HL-60 (cell line): ENCODE measurements around the gene HMCES.
A peak's percentile ranks its signal among the peaks of the same experiment; 100 is the strongest.

Experiments used
- DNase-seq, 2 experiments: peaks; one replicate each; pipeline ENCODE4 v3.0.0-alpha.2; 2010 to 2020; ENCODE audit warnings: low read depth in 1 of 2, low spot score in 1 of 2
- H3K27ac ChIP-seq: fragments of 250-450 bp; sonication (Bioruptor Pico); replicated peaks from 2 replicates; pipeline ENCODE4 v1.5.1; 2020; ENCODE audit warnings: mild to moderate bottlenecking, moderate library complexity
- H3K27me3 ChIP-seq: fragments of 250-450 bp; sonication (Bioruptor Pico); 2 replicates; pipeline ENCODE4 v1.5.1; 2021; ENCODE audit warnings: mild to moderate bottlenecking, moderate library complexity; ENCODE audit not compliant: insufficient read depth, poor library complexity, severe bottlenecking
- H3K4me3 ChIP-seq: replicated peaks from 2 replicates; pipeline ENCODE4 v1.5.1; 2011; ENCODE audit warnings: mild to moderate bottlenecking, control low read depth, low read length; ENCODE audit not compliant: insufficient read depth
- GABPA ChIP-seq: IDR thresholded peaks from 2 replicates; pipeline ENCODE4 v1.6.1; 2012; ENCODE audit warnings: low read depth
- POLR2AphosphoS5 ChIP-seq: IDR thresholded peaks from 2 replicates; pipeline ENCODE4 v1.6.1; 2012; ENCODE audit warnings: low read depth
- REST ChIP-seq: IDR thresholded peaks from 2 replicates; pipeline ENCODE4 v1.6.1; 2012; ENCODE audit warnings: low read depth; ENCODE audit not compliant: insufficient replicate concordance
- SPI1 ChIP-seq: IDR thresholded peaks from 2 replicates; pipeline ENCODE4 v1.6.1; 2012; ENCODE audit warnings: low read depth, mild to moderate bottlenecking, borderline replicate concordance
- TF ChIP-seq, protein P1 (sequence below): IDR thresholded peaks from one replicate; pipeline ENCODE4 v1.5.1; 2011; ENCODE audit warnings: low read length, control low read depth, inconsistent platforms; ENCODE audit not compliant: insufficient read depth

HMCES gene

DNA sequence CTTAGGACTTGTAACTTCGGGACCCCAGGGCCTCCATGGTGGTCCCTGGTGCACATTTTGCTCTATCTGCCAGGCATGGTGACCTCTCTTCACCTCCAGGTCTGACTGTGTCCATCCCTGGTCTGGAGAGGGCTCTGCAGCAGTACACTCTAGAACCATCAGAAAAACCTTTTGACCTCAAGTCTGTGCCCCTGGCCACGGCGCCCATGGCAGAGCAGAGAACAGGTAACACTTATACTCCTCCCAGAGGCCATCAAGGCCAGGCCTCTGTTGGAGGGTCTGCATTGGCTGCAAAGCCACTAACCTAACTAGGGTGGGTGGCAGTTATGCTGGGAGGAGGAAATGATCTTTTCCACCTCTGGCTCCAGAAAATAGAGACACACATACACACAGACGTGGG, 10.3 kb upstream of the HMCES start:
- no peak overlapping the region for H3K4me3 ChIP-seq
- no peak for DNase-seq
- TF ChIP-seq, protein P1, sequence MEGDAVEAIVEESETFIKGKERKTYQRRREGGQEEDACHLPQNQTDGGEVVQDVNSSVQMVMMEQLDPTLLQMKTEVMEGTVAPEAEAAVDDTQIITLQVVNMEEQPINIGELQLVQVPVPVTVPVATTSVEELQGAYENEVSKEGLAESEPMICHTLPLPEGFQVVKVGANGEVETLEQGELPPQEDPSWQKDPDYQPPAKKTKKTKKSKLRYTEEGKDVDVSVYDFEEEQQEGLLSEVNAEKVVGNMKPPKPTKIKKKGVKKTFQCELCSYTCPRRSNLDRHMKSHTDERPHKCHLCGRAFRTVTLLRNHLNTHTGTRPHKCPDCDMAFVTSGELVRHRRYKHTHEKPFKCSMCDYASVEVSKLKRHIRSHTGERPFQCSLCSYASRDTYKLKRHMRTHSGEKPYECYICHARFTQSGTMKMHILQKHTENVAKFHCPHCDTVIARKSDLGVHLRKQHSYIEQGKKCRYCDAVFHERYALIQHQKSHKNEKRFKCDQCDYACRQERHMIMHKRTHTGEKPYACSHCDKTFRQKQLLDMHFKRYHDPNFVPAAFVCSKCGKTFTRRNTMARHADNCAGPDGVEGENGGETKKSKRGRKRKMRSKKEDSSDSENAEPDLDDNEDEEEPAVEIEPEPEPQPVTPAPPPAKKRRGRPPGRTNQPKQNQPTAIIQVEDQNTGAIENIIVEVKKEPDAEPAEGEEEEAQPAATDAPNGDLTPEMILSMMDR, result no peak
- TF ChIP-seq POLR2AphosphoS5, result no peak
- no peak for TF ChIP-seq REST
- no peak for TF ChIP-seq SPI1
- no peak for TF ChIP-seq GABPA
- no peaks in the 10 kb centered on the region for H3K27me3 ChIP-seq
- no peak overlapping the region for H3K27ac ChIP-seq

DNA sequence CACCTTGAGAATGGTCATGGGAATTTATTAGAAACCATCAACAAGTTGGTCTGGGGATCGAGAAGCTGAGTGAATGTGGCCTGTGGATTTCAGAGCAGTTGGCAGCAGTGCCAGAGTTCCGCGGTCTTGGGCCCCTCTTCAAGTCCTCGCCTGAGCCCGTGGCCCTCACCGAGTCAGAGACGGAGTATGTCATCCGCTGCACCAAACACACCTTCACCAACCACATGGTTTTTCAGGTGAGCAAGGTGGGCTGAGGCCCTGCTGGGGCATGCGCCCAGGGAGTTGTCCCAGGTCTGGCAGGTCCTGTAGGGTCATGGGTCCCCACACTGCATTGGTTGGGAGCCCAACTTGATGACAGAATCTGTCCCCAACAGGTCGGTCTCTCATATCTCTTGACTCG, 7.0 kb upstream of the HMCES start:
- no peak for TF ChIP-seq REST
- no peak for TF ChIP-seq SPI1
- TF ChIP-seq POLR2AphosphoS5, result no peak
- no peak for TF ChIP-seq GABPA
- no peak for DNase-seq
- Histone ChIP-seq H3K27me3 (no peaks in the 10 kb centered on the region), H3K27ac (no peak overlapping the region), H3K4me3 (no peak overlapping the region)

DNA sequence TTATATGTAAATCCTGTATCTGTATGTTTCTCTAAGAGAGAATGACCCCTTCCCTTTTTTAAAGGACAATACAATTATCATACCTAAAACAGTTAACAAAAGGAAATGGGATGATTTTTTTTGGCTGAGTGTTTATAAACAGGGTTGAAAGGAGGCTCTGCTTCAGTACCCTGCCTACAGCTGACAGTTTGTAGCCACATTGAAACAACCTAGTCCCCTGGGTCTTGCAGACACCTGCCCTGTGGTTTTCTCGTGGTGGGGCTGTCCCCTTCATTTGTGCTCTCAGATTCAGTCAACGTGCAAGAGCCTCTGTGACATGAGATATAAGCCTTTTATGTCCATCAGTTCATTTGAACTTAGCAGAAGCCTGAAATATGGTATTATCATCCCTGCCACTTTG, 2.3 kb upstream of the HMCES start:
- no peak for DNase-seq
- TF ChIP-seq, protein P1, result no peak
- TF ChIP-seq SPI1 (no peak), REST (no peak)
- Histone ChIP-seq H3K27me3 (no peaks in the 10 kb centered on the region), H3K4me3 (no peak overlapping the region), H3K27ac (no peak overlapping the region)

DNA sequence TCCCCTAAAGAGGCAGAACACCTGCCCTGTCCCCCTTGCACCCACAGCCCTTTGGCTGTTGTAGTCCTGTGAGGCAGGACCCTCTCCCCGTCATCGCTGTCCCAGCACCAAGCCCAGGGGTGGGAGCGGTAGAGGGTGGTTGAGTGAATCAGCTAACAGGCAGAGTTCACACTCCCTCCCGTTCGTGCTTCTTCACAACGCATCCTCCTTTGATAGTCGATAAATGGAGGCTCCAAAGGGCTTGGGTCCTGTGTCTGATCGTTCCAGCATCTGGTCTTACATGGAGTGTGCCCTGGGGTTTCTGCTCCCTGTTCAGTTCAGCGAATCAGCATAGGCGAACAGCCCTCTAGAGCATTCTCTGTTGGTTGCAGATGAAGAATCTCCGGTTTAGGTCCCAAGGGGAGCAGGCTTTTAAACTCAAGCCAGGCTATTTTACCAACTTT, 820 bp upstream of the HMCES start:
- H3K27me3 ChIP-seq, result no peaks in the 10 kb centered on the region
- H3K27ac ChIP-seq, result peak overlapping the region; percentile 70
- DNase-seq, result peak in 1 of 2 experiments; percentile 5
- H3K4me3 ChIP-seq, result no peak overlapping the region
- TF ChIP-seq GABPA, result no peak
- TF ChIP-seq REST, result no peak
- TF ChIP-seq POLR2AphosphoS5, result no peak; the same call in 1 of the 2 replicates
- TF ChIP-seq SPI1, result no peak
- TF ChIP-seq, protein P1, result no peak
